Measurements from ENCODE around the gene IGLON5.

The IGLON5 gene

DNA sequence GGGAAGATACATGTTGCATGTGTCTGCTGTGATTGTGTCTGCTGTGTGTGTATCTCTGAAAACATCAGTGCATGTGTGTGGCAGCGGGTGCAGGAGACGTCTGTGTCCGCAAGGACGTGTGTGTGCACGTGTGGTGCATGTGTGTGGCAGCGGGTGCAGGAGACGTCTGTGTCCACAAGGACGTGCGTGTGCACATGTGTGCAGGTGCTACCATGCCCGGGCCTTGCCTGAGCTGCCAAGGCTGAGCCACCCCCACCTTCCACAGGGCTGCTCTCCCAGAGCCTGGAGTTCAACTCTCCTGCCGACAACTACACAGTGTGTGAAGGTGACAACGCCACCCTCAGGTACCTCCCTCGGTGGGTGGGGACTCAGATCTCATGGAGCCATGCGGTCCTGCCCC is 10.4 kb downstream of the IGLON5 start:
- DNase-seq (ENCODE audit: low read depth in 2 of 2) = no peak
- no peak overlapping the region for H3K4me3 ChIP-seq (replicated peaks in 1 of 2; ENCODE audit: low read depth in 2 of 2, low read length in 2 of 2)
- no peak for TF ChIP-seq CTCF (IDR thresholded peaks at IDR 0.05; ENCODE audit: low read depth, low read length)

DNA sequence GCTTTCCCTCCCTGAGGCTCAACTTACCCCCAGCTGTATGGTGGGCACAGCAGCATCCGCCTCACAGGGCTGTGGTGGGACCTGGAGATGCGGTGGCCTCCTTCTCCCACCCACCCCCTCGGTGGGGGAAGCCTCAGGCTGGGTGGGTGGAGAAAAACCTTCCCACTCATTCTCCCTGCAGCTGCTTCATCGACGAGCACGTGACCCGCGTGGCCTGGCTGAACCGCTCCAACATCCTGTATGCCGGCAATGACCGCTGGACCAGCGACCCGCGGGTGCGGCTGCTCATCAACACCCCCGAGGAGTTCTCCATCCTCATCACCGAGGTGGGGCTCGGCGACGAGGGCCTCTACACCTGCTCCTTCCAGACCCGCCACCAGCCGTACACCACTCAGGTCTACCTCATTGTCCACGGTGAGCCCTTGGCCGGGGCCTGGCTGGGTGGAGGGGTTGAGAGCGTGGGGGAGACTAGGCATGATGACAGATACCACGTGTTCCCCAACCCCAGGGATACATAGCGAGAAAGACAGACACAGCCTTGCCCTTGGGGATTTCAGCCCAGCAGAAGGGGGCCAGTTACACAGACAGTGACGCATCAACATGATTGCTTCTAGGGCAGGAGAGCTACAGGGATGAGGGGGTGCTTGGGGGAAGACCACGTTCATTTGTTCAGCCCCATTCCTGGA is 12.2 kb downstream of the IGLON5 start:
- no peak for TF ChIP-seq CTCF (IDR thresholded peaks at IDR 0.05; ENCODE audit: low read depth, low read length)
- H3K4me3 ChIP-seq (replicated peaks in 1 of 2; ENCODE audit: low read depth in 2 of 2, low read length in 2 of 2) = no peak overlapping the region
- peak in 1 of 2 donors; percentile 16 for DNase-seq (ENCODE audit: low read depth in 2 of 2)

- no peak overlapping the region for H3K4me3 ChIP-seq (replicated peaks in 1 of 2; ENCODE audit: low read depth in 2 of 2, low read length in 2 of 2)
- no peak for TF ChIP-seq CTCF (IDR thresholded peaks at IDR 0.05; ENCODE audit: low read depth, low read length)
- peak; percentile 17 to 20 for DNase-seq (ENCODE audit: low read depth in 2 of 2)
These were observed 12.7 kb downstream of the IGLON5 start for GRCh38 chr19:51324167-51324481.

- no peak for TF ChIP-seq CTCF (IDR thresholded peaks at IDR 0.05; ENCODE audit: low read depth, low read length)
- no peak overlapping the region for H3K4me3 ChIP-seq (replicated peaks in 1 of 2; ENCODE audit: low read depth in 2 of 2, low read length in 2 of 2)
- DNase-seq (ENCODE audit: low read depth in 2 of 2) = no peak
These were observed 13.9 kb downstream of the IGLON5 start for GRCh38 chr19:51325161-51325976.

- no peak for TF ChIP-seq CTCF (IDR thresholded peaks at IDR 0.05; ENCODE audit: low read depth, low read length)
- no peak overlapping the region for H3K4me3 ChIP-seq (replicated peaks in 1 of 2; ENCODE audit: low read depth in 2 of 2, low read length in 2 of 2)
- DNase-seq (ENCODE audit: low read depth in 2 of 2) = no peak
These were observed 15.0 kb downstream of the IGLON5 start for GRCh38 chr19:51326216-51327065.

- peak overlapping the region; percentile 8 to 26 for H3K4me3 ChIP-seq (replicated peaks in 1 of 2; ENCODE audit: low read depth in 2 of 2, low read length in 2 of 2)
- TF ChIP-seq CTCF (IDR thresholded peaks at IDR 0.05; ENCODE audit: low read depth, low read length) = no peak
- DNase-seq (ENCODE audit: low read depth in 2 of 2) = peak; percentile 56 to 60
These were observed 15.9 kb downstream of the IGLON5 start for GRCh38 chr19:51327066-51328001.
